ENCODE data around the gene ZNF555. TPM values are rescaled to one million over a fixed set of nuclear protein-coding genes. Genes with fewer than 3 reads are reported as not detected.

The ZNF555 gene
- total RNA-seq, 1 donor from 2014 or later = 8.4 TPM

Other genes starting within 250 kb of the ZNF555 start
- gene GNG7, start 138.8 kb upstream of the ZNF555 start, total RNA-seq = 2.4 TPM
- 2.9 TPM for gene DIRAS1, start 120.1 kb upstream of the ZNF555 start, total RNA-seq
- gene SLC39A3, start 101.5 kb upstream of the ZNF555 start, total RNA-seq = 8.7 TPM
- gene SGTA, start 58.2 kb upstream of the ZNF555 start, total RNA-seq = 18.7 TPM
- gene THOP1, start 56.0 kb upstream of the ZNF555 start, total RNA-seq = 38.9 TPM
- 5.8 TPM for gene ZNF554, start 21.6 kb upstream of the ZNF555 start, total RNA-seq
- gene ZNF556, start 25.9 kb downstream of the ZNF555 start, total RNA-seq = 4.6 TPM
- gene ZNF57, start 59.5 kb downstream of the ZNF555 start, total RNA-seq = 9.1 TPM
- gene ZNF77, start 103.5 kb downstream of the ZNF555 start, total RNA-seq = 5.0 TPM
- gene TLE6, start 136.1 kb downstream of the ZNF555 start, total RNA-seq = 0.79 TPM
- gene TLE2, start 187.8 kb downstream of the ZNF555 start, total RNA-seq = 10.9 TPM
- gene TLE5, start 221.0 kb downstream of the ZNF555 start, total RNA-seq = 69.0 TPM

Measured in skin of body (tissue), 1 donor.